ENCODE results near the gene CC2D2B. TPM values are rescaled to one million over a fixed set of nuclear protein-coding genes. Genes with fewer than 3 reads are reported as not detected.
A peak's percentile ranks its signal among the peaks of the same experiment; 100 is the strongest.

The CC2D2B gene
- total RNA-seq, 1 experiment from 2014 or later: 0.20 TPM

- no peak for TF ChIP-seq AFF4 (CRISPR knock-in tag; IDR thresholded peaks at IDR 0.05; ENCODE audit: borderline replicate concordance)
- TF ChIP-seq TCF7 (CRISPR knock-in tag; IDR thresholded peaks at IDR 0.05; ENCODE audit: low read depth): no peak
- TF ChIP-seq GABPB1 (CRISPR knock-in tag; IDR thresholded peaks at IDR 0.05): no peak
- TF ChIP-seq RORB (CRISPR knock-in tag; IDR thresholded peaks at IDR 0.05): no peak
- TF ChIP-seq CDX4 (CRISPR knock-in tag; IDR thresholded peaks at IDR 0.05; ENCODE audit: borderline replicate concordance): no peak
- no peak for TF ChIP-seq MLX (CRISPR knock-in tag; IDR thresholded peaks at IDR 0.05)
- no peak for TF ChIP-seq FOXP1 (CRISPR knock-in tag; IDR thresholded peaks at IDR 0.05; ENCODE audit: borderline replicate concordance)
- TF ChIP-seq KAT7 (CRISPR knock-in tag; IDR thresholded peaks at IDR 0.05; ENCODE audit: borderline replicate concordance): 0 out of 2 replicates have a peak, but pooled peaks have one; percentile 22
- TF ChIP-seq SMAD4 (CRISPR knock-in tag; IDR thresholded peaks at IDR 0.05): no peak
- no peak for TF ChIP-seq ZNF512 (CRISPR knock-in tag; IDR thresholded peaks at IDR 0.05; ENCODE audit: borderline replicate concordance)
- TF ChIP-seq ZNF423 (CRISPR knock-in tag; IDR thresholded peaks at IDR 0.05): peak; percentile 87
- TF ChIP-seq PRDM15 (CRISPR knock-in tag; IDR thresholded peaks at IDR 0.05): no peak
- TF ChIP-seq ZNF263 (CRISPR knock-in tag; IDR thresholded peaks at IDR 0.05; ENCODE audit: low read depth): no peak
- TF ChIP-seq E2F5 (CRISPR knock-in tag; IDR thresholded peaks at IDR 0.05): no peak
- TF ChIP-seq ZNF121 (CRISPR knock-in tag; IDR thresholded peaks at IDR 0.05): no peak
- TF ChIP-seq FOXP4 (CRISPR knock-in tag; IDR thresholded peaks at IDR 0.05): no peak
- no peak for TF ChIP-seq ZNF317 (CRISPR knock-in tag; IDR thresholded peaks at IDR 0.05; ENCODE audit: borderline replicate concordance, low read depth)
- TF ChIP-seq ZNF396 (CRISPR knock-in tag; IDR thresholded peaks at IDR 0.05; ENCODE audit: borderline replicate concordance): no peak
- no peak for TF ChIP-seq IRF2 (CRISPR knock-in tag; IDR thresholded peaks at IDR 0.05; ENCODE audit: borderline replicate concordance, low read depth)
- TF ChIP-seq PREB (CRISPR knock-in tag; IDR thresholded peaks at IDR 0.05; ENCODE audit: borderline replicate concordance): no peak
Observed at GRCh38 chr10:96043893-96044715, 136.3 kb downstream of the CC2D2B start (continued).

All from WTC11 (cell line).